HG02885 (cell line): ENCODE results near the gene PRKCB.
A peak's percentile ranks its signal among the peaks of the same experiment; 100 is the strongest.

Experiments used
- ATAC-seq: cut with Tn5 transposase; IDR thresholded peaks from one replicate; pipeline ENCODE4 v1.9.1; 2021; ENCODE audit warnings: mild to moderate bottlenecking; ENCODE audit not compliant: unreplicated experiment, poor library complexity

PRKCB gene

GRCh38 chr16:23959752-23960072 lies 123.9 kb downstream of the PRKCB start:
- ATAC-seq: no peak

GRCh38 chr16:23960081-23960885 lies 124.5 kb downstream of the PRKCB start:
- no peak for ATAC-seq

GRCh38 chr16:23962001-23962400 lies 126.2 kb downstream of the PRKCB start:
- no peak for ATAC-seq

- ATAC-seq: no peak
These were observed 128.4 kb downstream of the PRKCB start for GRCh38 chr16:23964136-23964535.

- no peak for ATAC-seq
These were observed 129.5 kb downstream of the PRKCB start for GRCh38 chr16:23965137-23965733.

GRCh38 chr16:23966597-23967394 lies 131.0 kb downstream of the PRKCB start:
- no peak for ATAC-seq

- no peak for ATAC-seq
These were observed 132.0 kb downstream of the PRKCB start for GRCh38 chr16:23967775-23968174.

- no peak for ATAC-seq
These were observed 132.4 kb downstream of the PRKCB start for GRCh38 chr16:23968176-23968575.

- ATAC-seq: no peak
These were observed 133.9 kb downstream of the PRKCB start for GRCh38 chr16:23969468-23970297.

GRCh38 chr16:23974223-23974622 lies 138.4 kb downstream of the PRKCB start:
- no peak for ATAC-seq

GRCh38 chr16:23975293-23975692 lies 139.5 kb downstream of the PRKCB start:
- ATAC-seq: no peak

GRCh38 chr16:23976091-23976490 lies 140.3 kb downstream of the PRKCB start:
- no peak for ATAC-seq

- no peak for ATAC-seq
These were observed 140.7 kb downstream of the PRKCB start for GRCh38 chr16:23976524-23976923.

- ATAC-seq: no peak
These were observed 143.7 kb downstream of the PRKCB start for GRCh38 chr16:23979441-23979840.

GRCh38 chr16:23979982-23980381 lies 144.2 kb downstream of the PRKCB start:
- no peak for ATAC-seq

- ATAC-seq: no peak
These were observed 145.9 kb downstream of the PRKCB start for GRCh38 chr16:23981429-23982399.

GRCh38 chr16:23986455-23986854 lies 150.7 kb downstream of the PRKCB start:
- ATAC-seq: no peak

GRCh38 chr16:23987443-23987842 lies 151.7 kb downstream of the PRKCB start:
- peak; percentile 93 for ATAC-seq

- ATAC-seq: no peak
These were observed 154.7 kb downstream of the PRKCB start for GRCh38 chr16:23990507-23990906.
